ENCODE results near the gene HIPK3. TPM values are rescaled to one million over a fixed set of nuclear protein-coding genes. Genes with fewer than 3 reads are reported as not detected.

HIPK3 gene
- total and polyA plus RNA-seq, 2 experiments from 2014 or later = 5.5 to 29.8 TPM

DNA sequence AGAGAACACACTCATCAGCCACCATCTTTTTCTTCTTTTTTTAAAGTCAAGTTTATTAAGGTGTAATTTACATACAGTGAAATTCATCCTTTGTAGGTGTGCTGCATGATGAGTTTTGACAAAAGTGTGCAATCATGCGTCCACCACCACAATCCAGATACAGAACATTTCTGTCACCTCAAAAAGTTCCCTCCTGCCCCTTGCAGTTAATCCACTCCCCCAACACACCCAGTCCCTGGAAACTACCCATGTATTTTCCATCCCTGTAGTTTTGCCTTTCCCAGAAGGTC lies 126.7 kb downstream of the HIPK3 start:
- Histone ChIP-seq H3K36me3 (ENCODE audit: insufficient read depth) (no peaks in the 10 kb centered on the region; the same call in 1 of the 2 replicates), H3K9me2 (ENCODE audit: insufficient read depth) (no peaks in the 10 kb centered on the region), H4K20me1 (replicated peaks; ENCODE audit: insufficient read depth) (no peaks in the 10 kb centered on the region; the same call in 1 of the 2 replicates), H2AFZ (no peak overlapping the region), H3K27ac (ENCODE audit: low read depth) (no peak overlapping the region), H3F3A (replicated peaks; ENCODE audit: low read depth) (no peaks in the 10 kb centered on the region), H3K4me3 (no peak overlapping the region), H3K27me3 (ENCODE audit: insufficient read depth) (0 out of 2 replicates have a peak, but pooled peaks cover 7% of the 10 kb centered on the region), H3K4me1 (ENCODE audit: insufficient read depth) (no peaks in the 10 kb centered on the region), H3K4me2 (no peak overlapping the region), H3K79me2 (replicated peaks; ENCODE audit: insufficient read depth) (no peaks in the 10 kb centered on the region)
- no peak overlapping the region for H3K4me3 Mint-ChIP-seq
- no peak for ATAC-seq
- peaks cover 3% of the 10 kb centered on the region; the same call in 2 of the 3 replicates for H3K4me1 Mint-ChIP-seq
- no peak for DNase-seq (ENCODE audit: low spot score)
- H3K36me3 Mint-ChIP-seq (ENCODE audit: low read depth) = 0 out of 3 replicates have a peak, but pooled peaks cover 3% of the 10 kb centered on the region
- H3K27ac Mint-ChIP-seq = no peak overlapping the region
- TF ChIP-seq EZH2phosphoT487 (IDR thresholded peaks at IDR 0.05; ENCODE audit: unreplicated experiment) (no peak), ZNF114 (CRISPR knock-in tag; IDR thresholded peaks at IDR 0.05) (no peak), CREB1 (CRISPR knock-in tag; IDR thresholded peaks at IDR 0.05; ENCODE audit: low read depth) (no peak), EZH2 (IDR thresholded peaks at IDR 0.05; ENCODE audit: low read depth, unreplicated experiment) (no peak), STAT1 (IDR thresholded peaks at IDR 0.05; ENCODE audit: unreplicated experiment) (no peak), CTCF (conservative IDR thresholded peaks at IDR 0.05; ENCODE audit: low read depth in 2 of 2) (no peak), POLR2AphosphoS5 (IDR thresholded peaks at IDR 0.05; ENCODE audit: low read depth) (no peak)
- H3K27me3 Mint-ChIP-seq (ENCODE audit: insufficient read depth, low read depth, poor library complexity) = peaks cover under 1% of the 10 kb centered on the region
- H3K9me3 Mint-ChIP-seq = peaks cover 11% of the 10 kb centered on the region; the same call in 2 of the 3 replicates

GRCh38 chr11:33384220-33384619 lies 127.0 kb downstream of the HIPK3 start:
- Histone ChIP-seq H3K4me3 (no peak overlapping the region), H3F3A (replicated peaks; ENCODE audit: low read depth) (no peaks in the 10 kb centered on the region), H3K79me2 (replicated peaks; ENCODE audit: insufficient read depth) (no peaks in the 10 kb centered on the region), H3K36me3 (ENCODE audit: insufficient read depth) (no peaks in the 10 kb centered on the region; the same call in 1 of the 2 replicates), H3K9me2 (ENCODE audit: insufficient read depth) (no peaks in the 10 kb centered on the region), H3K4me1 (ENCODE audit: insufficient read depth) (no peaks in the 10 kb centered on the region), H3K27me3 (ENCODE audit: insufficient read depth) (0 out of 2 replicates have a peak, but pooled peaks cover 3% of the 10 kb centered on the region), H2AFZ (no peak overlapping the region), H3K27ac (ENCODE audit: low read depth) (no peak overlapping the region), H4K20me1 (replicated peaks; ENCODE audit: insufficient read depth) (no peaks in the 10 kb centered on the region; the same call in 1 of the 2 replicates), H3K4me2 (no peak overlapping the region)
- Mint-ChIP-seq H3K9me3 (peaks cover 11% of the 10 kb centered on the region; the same call in 2 of the 3 replicates), H3K4me3 (no peak overlapping the region), H3K27ac (no peak overlapping the region), H3K36me3 (ENCODE audit: low read depth) (0 out of 3 replicates have a peak, but pooled peaks cover 3% of the 10 kb centered on the region), H3K4me1 (peaks cover 3% of the 10 kb centered on the region; the same call in 2 of the 3 replicates), H3K27me3 (ENCODE audit: insufficient read depth, low read depth, poor library complexity) (no peaks in the 10 kb centered on the region)
- DNase-seq (ENCODE audit: low spot score) (no peak), ATAC-seq (no peak)
- TF ChIP-seq REST (IDR thresholded peaks at IDR 0.05; ENCODE audit: unreplicated experiment) (no peak), ETS1 (IDR thresholded peaks at IDR 0.05) (no peak), ZNF114 (CRISPR knock-in tag; IDR thresholded peaks at IDR 0.05) (no peak), EZH2 (IDR thresholded peaks at IDR 0.05; ENCODE audit: low read depth, unreplicated experiment) (no peak)
